HFF-Myc (cell line): ENCODE measurements around the gene RERE.

Experiments
- DNase-seq: peaks from one replicate; pipeline ENCODE4 v3.0.0-alpha.2; 2011; ENCODE audit warnings: low read depth; ENCODE audit errors: extremely low read depth
- H3K4me3 ChIP-seq: replicated peaks from 2 replicates; pipeline ENCODE4 v1.5.1; 2011; ENCODE audit warnings: low read depth, mild to moderate bottlenecking, control low read depth, low read length
- TF ChIP-seq, protein P1 (sequence below): IDR thresholded peaks from 2 replicates; pipeline ENCODE4 v1.5.1; 2012; ENCODE audit warnings: mild to moderate bottlenecking, low read depth, low read length, control low read depth; ENCODE audit errors: missing control alignments

Gene RERE

DNA sequence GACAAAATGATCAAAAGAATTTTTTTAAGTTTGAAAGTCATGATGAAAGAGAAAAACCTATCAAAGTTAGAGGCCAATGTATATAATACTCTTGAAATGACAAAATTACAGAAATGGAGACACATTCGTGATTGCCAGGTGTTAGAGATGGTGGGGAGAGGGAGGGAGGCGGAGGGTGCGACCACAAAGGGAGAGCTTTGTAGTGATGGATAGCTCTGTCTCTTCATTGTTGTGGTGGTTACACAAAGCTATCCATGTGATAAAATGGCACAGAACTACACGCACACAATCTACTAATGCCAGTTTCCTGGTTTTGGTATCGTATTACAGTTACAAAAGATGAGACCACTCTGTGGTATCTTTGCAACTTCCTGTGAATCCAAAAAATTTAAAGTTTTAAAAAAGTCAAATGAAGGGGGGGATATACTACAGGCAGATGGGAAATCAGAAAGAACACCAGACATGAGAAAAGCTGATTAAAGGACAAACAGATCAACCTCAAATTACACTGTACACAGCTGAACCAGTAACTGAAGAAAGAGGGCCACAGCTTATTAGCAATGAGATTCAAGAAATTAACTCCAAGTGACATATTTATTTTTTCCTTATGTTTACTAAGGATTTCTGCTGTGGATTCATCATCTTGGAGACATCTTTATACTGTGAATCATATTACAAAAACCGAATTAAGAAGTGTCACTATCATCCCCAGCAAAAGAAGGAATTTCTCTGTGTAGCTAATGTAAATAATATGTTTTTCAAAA lies 300.5 kb downstream of the RERE start:
- DNase-seq = peak; percentile 50
- H3K4me3 ChIP-seq = no peak overlapping the region

DNA sequence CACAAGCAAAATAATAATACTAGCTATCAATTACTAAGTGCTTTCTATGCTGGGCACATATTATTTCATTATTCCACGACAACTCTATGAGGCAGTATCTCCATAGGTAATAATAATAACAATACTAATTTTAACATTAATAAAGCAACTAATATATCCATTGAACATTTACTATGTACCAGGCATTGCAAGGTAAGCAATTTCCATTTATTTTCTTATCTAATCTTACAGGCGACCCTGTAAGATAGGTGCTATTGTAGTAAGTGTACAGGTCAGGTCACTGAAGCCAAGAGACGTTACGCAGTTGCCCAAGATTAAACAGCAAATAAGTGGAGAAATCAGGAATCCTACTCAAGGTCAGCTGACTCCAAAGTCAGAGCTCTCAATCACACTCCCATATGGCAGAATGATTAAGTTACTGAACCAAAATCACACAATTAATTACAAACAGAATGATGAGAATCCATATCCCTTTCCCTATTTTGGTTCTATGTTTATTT lies 301.1 kb downstream of the RERE start:
- TF ChIP-seq, protein P1, sequence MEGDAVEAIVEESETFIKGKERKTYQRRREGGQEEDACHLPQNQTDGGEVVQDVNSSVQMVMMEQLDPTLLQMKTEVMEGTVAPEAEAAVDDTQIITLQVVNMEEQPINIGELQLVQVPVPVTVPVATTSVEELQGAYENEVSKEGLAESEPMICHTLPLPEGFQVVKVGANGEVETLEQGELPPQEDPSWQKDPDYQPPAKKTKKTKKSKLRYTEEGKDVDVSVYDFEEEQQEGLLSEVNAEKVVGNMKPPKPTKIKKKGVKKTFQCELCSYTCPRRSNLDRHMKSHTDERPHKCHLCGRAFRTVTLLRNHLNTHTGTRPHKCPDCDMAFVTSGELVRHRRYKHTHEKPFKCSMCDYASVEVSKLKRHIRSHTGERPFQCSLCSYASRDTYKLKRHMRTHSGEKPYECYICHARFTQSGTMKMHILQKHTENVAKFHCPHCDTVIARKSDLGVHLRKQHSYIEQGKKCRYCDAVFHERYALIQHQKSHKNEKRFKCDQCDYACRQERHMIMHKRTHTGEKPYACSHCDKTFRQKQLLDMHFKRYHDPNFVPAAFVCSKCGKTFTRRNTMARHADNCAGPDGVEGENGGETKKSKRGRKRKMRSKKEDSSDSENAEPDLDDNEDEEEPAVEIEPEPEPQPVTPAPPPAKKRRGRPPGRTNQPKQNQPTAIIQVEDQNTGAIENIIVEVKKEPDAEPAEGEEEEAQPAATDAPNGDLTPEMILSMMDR = no peak
- no peak for DNase-seq
- H3K4me3 ChIP-seq = no peak overlapping the region

More for the DNA sequence above, 300.5 kb downstream of the RERE start:
- TF ChIP-seq, protein P1 = no peak

DNA sequence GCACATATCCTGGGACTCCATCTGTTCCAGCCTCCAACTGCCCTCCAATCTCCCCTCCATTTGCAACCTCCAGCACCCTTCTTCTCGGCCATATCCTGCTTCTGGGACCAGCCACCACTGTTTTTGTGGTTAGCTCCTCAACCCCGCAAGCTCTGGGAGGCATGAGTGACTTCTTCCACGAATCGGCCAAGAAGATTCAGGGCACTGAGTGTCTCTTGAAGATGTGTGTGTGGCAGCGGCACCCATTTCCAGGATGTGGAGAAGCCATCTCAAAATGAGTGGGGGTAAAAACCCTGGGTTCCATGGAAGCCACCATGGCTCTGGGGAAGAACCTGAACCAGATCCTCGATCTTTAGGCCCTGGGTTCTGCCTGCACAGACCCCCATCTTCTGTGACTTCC lies 304.9 kb downstream of the RERE start:
- H3K4me3 ChIP-seq = no peak overlapping the region
- no peak for DNase-seq
- TF ChIP-seq, protein P1 = no peak

DNA sequence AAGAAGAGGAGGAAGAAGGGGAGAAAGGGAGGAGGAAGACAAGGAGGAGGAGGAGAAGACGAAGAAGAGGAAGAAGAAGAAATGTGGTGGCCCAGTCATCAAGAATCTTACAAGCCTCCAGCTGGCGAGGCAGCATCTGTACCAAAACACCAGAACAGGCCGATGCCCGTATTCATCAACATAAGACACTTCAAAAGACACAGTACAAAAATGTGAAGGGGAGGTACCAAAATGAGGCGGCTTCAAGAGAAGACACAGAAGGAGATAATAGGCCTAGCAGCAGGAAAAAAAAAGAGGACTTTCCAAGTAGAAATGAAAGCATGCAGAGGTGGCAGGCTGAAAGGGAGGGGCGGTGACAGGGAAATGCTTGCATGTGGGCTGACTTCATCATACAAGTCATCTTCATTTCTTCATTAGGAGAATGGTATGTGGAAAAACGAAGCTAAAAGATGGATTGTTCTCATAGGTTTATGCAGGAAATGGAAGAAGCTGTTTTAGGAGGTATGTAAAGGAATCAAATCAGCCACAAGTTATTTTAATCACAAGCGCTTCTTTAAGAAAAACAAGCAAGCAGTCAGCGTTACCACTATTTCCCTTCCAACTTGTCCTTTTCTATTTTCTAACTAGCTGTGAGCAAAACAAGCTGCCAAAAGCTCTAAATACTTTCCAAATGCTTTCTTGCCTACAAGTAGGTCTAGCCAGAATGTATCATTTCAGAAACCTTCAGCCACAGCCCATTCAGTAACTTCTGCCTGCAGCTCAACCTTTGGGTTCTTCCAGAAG lies 307.2 kb downstream of the RERE start:
- TF ChIP-seq, protein P1 = no peak
- DNase-seq = no peak
- H3K4me3 ChIP-seq = peak overlapping the region; percentile 19

DNA sequence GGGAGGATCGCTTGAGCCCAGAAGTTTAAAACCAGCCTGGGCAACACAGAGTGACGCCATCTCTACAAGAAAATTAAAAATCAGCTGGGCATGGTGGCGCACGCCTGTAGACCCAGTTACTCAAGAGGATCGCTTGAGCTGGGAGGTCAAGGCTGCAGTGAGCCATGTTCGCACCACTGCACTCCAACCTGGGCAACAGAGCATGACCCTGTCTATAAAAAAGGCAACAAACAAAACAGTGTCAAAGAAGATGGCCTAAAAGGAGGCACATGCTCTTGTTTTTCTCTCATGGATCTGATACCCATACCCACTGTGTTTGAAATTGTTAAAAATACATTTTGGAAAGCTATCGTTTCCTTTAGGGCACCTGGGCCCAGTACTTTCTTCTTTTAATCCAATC lies 307.9 kb downstream of the RERE start:
- peak overlapping the region; percentile 19; the same call in 1 of the 2 replicates for H3K4me3 ChIP-seq
- no peak for DNase-seq
- TF ChIP-seq, protein P1 = no peak

DNA sequence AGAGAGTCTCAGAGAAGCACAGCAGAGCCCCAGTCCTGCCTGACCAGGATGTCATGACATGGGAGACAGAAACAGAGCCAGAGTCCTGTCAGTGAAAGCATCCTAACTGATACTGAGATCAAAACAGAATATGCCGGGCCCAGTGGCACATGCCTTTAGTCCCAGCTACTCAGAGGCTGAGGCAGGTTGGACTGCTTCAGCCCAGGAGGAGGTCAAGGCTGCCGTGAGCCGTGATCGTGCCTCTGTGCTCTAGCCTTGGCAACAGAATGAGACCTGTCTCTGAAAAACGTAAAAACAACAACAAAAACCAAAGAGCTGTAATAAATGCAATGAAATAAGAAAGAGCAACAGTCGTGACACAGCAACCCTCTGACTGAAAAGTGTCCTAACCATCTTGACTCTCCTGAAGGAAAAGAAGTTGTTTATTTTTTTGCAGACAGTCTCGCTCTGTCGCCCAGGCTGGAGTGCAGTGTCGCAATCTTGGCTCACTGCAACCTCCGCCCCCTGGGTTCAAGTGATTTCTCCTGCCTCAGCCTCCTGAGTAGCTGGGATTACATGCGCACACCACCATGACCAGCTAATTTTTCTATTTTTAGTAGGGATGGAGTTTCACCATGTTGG lies 310.3 kb downstream of the RERE start:
- TF ChIP-seq, protein P1 = no peak
- DNase-seq = no peak
- H3K4me3 ChIP-seq = no peak overlapping the region
